Ishikawa (cell line): Measurements from ENCODE around the gene PTRH2.
A peak's percentile ranks its signal among the peaks of the same experiment; 100 is the strongest.

ENCODE experiments used
- CEBPB ChIP-seq: IDR thresholded peaks from 2 replicates; pipeline ENCODE4 v1.6.1; 2012
- CREB1 ChIP-seq: IDR thresholded peaks from 2 replicates; pipeline ENCODE4 v1.6.1; 2012; ENCODE audit warnings: low read depth
- EGR1 ChIP-seq: IDR thresholded peaks from 2 replicates; pipeline ENCODE4 v1.6.1; 2012
- EP300 ChIP-seq: IDR thresholded peaks from 2 replicates; pipeline ENCODE4 v1.6.1; 2012; ENCODE audit warnings: borderline replicate concordance
- FOXM1 ChIP-seq: IDR thresholded peaks from 2 replicates; pipeline ENCODE4 v1.6.1; 2012; ENCODE audit warnings: low read depth, borderline replicate concordance
- MAX ChIP-seq: IDR thresholded peaks from 2 replicates; pipeline ENCODE4 v1.6.1; 2012
- NFIC ChIP-seq: IDR thresholded peaks from 2 replicates; pipeline ENCODE4 v1.6.1; 2012
- RAD21 ChIP-seq: IDR thresholded peaks from 2 replicates; pipeline ENCODE4 v1.6.1; 2012; ENCODE audit warnings: low read depth
- TAF1 ChIP-seq: IDR thresholded peaks from 2 replicates; pipeline ENCODE4 v1.6.1; 2012; ENCODE audit warnings: low read depth, mild to moderate bottlenecking
- TCF12 ChIP-seq: IDR thresholded peaks from 2 replicates; pipeline ENCODE4 v1.6.1; 2012; ENCODE audit warnings: low read depth
- TEAD4 ChIP-seq: IDR thresholded peaks from 2 replicates; pipeline ENCODE4 v1.6.1; 2012
- YY1 ChIP-seq: IDR thresholded peaks from 2 replicates; pipeline ENCODE4 v1.6.1; 2012; ENCODE audit warnings: low read depth
- ZBTB7A ChIP-seq: IDR thresholded peaks from 2 replicates; pipeline ENCODE4 v1.6.1; 2012; ENCODE audit warnings: low read depth
- TF ChIP-seq, protein P1 (sequence below): IDR thresholded peaks from 2 replicates; pipeline ENCODE4 v1.6.1; 2012
- TF ChIP-seq, protein P2 (sequence below): IDR thresholded peaks from 2 replicates; pipeline ENCODE4 v1.6.1; 2012; ENCODE audit warnings: low read depth, mild to moderate bottlenecking

PTRH2 gene

DNA sequence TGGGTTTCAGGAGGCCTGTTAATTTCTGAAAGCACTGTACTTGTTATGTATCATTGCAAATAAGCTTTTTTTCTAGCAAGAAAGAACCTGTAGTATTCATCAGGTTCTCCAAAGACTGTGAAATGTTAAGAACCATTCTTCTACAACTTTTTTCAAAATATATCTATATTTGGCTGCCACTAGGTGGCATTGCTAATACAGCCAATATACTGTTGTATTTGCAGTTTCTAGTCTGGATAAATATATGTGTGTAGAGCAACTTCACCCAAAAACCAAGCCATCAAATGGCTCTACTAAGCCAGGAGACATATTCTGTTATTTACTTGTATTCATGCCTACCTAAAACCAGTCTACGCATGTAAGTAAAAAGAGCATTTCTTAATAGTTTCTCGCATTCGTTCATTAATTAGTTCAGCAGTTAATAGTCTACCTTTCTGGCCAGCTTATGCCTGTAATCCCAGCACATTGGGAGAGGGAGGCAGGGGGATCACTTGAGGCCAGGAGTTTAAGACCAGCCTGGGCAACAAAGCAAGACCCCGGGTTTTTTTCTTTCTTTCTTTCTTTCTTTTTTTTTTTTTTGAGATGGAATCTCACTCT lies 39.7 kb upstream of the PTRH2 start:
- no peak for TF ChIP-seq ZBTB7A
- no peak for TF ChIP-seq NFIC
- no peak for TF ChIP-seq YY1
- TF ChIP-seq RAD21, result peak; percentile 56

- no peak for TF ChIP-seq NFIC
- no peak for TF ChIP-seq EGR1
- no peak for TF ChIP-seq RAD21
- no peak for TF ChIP-seq YY1
- no peak for TF ChIP-seq CEBPB
- no peak for TF ChIP-seq TCF12
- no peak for TF ChIP-seq EP300
- TF ChIP-seq TEAD4, result no peak
- TF ChIP-seq FOXM1, result no peak
- TF ChIP-seq ZBTB7A, result no peak
- no peak for TF ChIP-seq MAX
- TF ChIP-seq, protein P1, sequence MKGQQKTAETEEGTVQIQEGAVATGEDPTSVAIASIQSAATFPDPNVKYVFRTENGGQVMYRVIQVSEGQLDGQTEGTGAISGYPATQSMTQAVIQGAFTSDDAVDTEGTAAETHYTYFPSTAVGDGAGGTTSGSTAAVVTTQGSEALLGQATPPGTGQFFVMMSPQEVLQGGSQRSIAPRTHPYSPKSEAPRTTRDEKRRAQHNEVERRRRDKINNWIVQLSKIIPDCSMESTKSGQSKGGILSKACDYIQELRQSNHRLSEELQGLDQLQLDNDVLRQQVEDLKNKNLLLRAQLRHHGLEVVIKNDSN, result no peak
- TF ChIP-seq CREB1, result no peak
- TF ChIP-seq, protein P2, sequence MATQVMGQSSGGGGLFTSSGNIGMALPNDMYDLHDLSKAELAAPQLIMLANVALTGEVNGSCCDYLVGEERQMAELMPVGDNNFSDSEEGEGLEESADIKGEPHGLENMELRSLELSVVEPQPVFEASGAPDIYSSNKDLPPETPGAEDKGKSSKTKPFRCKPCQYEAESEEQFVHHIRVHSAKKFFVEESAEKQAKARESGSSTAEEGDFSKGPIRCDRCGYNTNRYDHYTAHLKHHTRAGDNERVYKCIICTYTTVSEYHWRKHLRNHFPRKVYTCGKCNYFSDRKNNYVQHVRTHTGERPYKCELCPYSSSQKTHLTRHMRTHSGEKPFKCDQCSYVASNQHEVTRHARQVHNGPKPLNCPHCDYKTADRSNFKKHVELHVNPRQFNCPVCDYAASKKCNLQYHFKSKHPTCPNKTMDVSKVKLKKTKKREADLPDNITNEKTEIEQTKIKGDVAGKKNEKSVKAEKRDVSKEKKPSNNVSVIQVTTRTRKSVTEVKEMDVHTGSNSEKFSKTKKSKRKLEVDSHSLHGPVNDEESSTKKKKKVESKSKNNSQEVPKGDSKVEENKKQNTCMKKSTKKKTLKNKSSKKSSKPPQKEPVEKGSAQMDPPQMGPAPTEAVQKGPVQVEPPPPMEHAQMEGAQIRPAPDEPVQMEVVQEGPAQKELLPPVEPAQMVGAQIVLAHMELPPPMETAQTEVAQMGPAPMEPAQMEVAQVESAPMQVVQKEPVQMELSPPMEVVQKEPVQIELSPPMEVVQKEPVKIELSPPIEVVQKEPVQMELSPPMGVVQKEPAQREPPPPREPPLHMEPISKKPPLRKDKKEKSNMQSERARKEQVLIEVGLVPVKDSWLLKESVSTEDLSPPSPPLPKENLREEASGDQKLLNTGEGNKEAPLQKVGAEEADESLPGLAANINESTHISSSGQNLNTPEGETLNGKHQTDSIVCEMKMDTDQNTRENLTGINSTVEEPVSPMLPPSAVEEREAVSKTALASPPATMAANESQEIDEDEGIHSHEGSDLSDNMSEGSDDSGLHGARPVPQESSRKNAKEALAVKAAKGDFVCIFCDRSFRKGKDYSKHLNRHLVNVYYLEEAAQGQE, result no peak
- TF ChIP-seq TAF1, result no peak
Observed at GRCh38 chr17:59745040-59745439, 37.8 kb upstream of the PTRH2 start.

DNA sequence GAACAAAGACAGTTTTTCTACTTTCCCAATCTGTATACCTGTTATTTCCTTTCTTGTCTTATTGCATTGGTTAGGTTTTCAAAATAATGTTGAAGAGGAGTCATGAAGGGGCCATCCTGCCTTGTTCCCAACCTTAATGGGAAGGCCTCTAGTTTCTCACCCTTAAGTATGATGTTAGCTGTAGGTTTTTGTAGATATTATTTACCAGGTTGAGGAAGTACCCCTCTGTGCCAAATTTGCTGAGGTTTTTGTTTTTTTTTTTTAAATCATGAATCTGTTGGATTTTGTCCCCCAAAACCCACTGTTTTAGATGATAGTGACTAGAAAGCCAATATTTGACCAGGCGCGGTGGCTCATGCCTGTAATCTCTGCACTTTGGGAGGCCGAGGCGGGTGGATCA lies 36.6 kb upstream of the PTRH2 start:
- TF ChIP-seq ZBTB7A (no peak), MAX (no peak), NFIC (no peak), RAD21 (no peak), TAF1 (no peak), EP300 (no peak), TCF12 (no peak), TEAD4 (no peak), EGR1 (no peak)

DNA sequence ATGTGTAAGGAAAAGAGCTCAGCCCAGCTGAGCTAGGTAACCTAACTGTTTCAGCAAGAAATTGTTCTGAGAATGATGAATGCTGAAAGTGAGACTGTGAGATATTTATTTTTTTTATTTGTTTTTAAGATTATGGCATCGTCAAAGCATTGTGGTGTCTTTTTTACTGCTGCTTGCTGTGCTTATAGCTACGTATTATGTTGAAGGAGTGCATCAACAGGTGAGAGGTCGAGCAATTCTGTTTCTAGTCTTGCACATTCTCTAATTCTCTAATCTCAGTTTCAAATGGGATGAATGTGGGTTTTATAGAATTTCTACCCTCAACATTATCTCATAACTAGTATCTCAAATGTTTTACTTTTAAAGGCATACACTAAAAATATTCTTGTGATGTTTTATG lies 30.1 kb upstream of the PTRH2 start:
- TF ChIP-seq, protein P2, result no peak
- TF ChIP-seq RAD21, result no peak
- no peak for TF ChIP-seq CEBPB
- no peak for TF ChIP-seq YY1
- no peak for TF ChIP-seq CREB1
- no peak for TF ChIP-seq FOXM1
- no peak for TF ChIP-seq TEAD4
- TF ChIP-seq ZBTB7A, result no peak

GRCh38 chr17:59734226-59734625 lies 27.0 kb upstream of the PTRH2 start:
- TF ChIP-seq, protein P1, result no peak
- TF ChIP-seq EP300, result no peak
- no peak for TF ChIP-seq CEBPB
- TF ChIP-seq NFIC, result no peak
- TF ChIP-seq ZBTB7A, result no peak
- TF ChIP-seq MAX, result no peak
- no peak for TF ChIP-seq EGR1
- no peak for TF ChIP-seq CREB1
- no peak for TF ChIP-seq TCF12
- no peak for TF ChIP-seq TAF1
- TF ChIP-seq, protein P2, result no peak
- no peak for TF ChIP-seq TEAD4
